SW 1271 (cell line): Measurements from ENCODE around the gene SORCS3.

Source experiments
- DNase-seq, 2 experiments: peaks; one replicate each; lab custom pipeline; 2025; lab: John Stamatoyannopoulos, UW

Gene SORCS3

DNA sequence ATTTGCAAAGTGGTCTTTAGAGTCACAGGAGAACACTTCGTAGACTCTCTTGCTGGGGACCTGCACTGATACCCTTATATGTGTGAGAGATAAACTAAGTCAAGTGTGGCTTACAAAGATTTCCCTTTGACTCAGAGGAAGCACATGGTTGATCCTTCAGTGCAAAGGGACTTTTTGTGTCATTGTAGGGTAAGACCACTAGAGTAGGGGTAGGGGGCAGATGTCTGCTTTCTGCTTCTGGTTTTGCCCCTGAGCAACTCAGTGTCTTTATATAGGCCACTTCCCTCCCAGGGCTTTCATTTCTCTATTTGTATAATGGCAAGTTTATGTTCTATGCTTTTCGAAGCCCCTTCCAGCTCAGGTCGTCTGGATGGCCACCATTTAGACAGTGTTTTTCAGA is 281.7 kb downstream of the SORCS3 start:
- no peak for DNase-seq

DNA sequence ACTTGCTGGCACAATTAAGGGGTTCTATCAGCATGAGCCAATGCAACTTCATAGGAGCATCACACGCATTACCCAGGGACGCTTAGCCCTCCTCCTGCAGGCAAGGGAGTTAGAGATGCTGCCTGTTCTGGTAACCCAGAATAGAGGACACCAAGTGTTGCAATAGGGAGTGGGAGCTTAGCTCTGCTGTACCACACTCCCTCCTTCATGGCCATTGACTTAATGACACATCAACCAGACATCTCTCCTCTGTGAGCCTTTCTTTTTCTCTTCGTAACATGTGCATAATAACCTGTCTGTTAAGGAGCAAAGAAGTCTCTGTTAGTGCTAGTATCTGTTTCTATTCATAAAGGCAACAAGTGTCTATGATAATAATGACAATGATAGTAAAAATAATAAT is 282.4 kb downstream of the SORCS3 start:
- DNase-seq: no peak

DNA sequence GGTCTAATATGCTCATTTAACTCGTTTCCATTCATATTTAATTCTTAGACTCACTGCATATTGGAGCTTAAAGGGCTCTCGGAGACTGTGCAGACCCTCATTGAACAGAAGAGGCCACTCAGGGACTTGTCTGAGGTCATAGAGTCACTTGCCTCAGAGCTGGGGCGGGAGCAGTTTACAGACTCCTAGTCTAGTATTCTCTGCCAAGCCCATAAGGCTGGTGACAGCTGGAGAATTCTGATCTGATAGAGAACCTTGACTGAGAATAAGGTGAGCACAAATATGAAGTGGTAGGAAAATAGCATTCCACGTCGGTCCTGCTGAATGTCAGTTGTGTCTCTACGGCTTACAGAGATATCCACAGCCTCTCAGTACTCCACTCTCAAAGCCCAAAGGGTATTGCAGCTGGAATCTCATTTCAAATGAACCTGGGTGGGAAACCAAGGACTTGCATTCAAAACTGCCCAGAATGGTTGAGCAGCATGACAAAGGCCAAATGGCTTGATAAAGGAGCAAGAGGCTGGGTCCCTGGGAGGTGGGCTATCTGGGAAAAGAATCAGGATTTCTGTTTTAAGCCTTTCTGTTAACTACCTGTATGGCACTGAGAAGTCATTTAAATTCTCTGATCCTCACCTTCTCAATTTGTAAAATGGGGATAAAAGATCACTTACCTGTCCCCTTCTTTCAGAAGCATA is 283.2 kb downstream of the SORCS3 start:
- no peak for DNase-seq

DNA sequence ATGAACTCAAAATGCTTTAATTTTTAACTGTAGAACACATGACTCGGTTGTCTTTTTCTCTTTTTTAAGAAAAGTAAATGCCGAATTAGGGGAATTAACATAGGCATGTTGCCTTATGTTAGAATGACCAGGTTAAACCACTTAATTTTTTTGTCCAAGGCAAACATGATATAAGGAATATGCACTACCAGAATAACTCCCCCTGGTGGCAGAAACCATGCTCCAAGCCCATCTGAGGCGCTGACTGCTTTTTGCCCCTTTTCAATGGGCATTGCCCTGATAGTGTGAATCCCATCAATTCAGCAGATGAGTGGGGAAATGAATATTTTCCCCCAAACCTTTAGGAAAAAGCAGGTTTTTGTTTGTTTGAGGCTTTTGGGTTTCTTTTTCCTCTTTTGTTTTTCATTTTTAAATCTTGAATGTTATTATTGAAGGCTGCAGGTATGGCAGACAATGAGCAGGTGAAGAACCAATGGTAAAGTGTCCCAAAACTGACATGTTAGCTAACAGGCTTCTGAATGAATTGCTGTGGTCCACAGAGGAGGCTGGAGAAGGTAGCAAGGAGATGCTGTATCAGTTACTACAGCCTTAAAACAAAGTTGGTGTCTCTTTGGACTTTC is 284.3 kb downstream of the SORCS3 start:
- DNase-seq: peak in 1 of 2 experiments; percentile 26

DNA sequence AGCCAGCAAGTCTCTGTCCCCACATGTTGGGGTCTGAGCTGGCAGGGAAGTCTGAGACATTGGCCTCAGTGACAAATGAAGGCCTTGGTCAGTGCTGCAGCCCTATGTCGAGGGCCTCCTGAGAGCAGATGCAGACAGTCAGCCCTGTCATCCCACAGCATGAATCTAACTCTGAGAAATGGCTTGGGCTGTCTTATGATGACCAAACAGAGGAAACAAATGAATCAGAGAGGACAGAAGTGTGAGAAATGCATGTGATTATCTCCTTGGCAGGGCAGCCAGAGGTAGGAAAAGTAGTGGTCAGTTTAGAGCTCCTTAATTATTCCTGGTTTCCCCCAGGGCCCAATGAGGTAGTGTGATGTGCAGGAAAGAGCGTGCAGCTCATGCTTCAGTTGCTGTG is 287.6 kb downstream of the SORCS3 start:
- DNase-seq: no peak

DNA sequence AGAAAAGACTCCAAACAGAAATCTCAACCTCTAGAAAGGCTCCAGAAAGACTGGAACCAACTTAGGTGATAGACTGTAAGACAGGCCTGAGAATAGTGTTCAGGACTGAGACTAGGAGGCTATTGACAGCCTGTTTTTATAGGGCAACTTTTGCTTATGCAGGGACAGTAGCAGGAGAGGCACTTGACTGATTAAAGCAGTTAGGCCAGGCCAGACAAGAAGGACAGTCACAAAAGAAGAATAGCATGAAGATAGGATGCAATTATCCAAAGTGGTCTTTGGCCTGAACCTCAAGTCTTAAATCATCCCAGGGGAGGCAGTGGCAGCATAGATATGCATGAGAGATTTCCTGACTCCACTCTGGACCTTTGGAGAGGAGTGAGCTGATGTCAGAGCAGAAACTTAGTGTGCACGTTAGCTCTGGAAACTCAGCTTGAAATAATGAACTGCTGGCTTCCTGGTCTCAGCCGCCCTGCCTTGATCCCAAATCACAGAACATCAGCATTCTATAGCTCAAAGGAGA is 290.6 kb downstream of the SORCS3 start:
- DNase-seq: no peak

DNA sequence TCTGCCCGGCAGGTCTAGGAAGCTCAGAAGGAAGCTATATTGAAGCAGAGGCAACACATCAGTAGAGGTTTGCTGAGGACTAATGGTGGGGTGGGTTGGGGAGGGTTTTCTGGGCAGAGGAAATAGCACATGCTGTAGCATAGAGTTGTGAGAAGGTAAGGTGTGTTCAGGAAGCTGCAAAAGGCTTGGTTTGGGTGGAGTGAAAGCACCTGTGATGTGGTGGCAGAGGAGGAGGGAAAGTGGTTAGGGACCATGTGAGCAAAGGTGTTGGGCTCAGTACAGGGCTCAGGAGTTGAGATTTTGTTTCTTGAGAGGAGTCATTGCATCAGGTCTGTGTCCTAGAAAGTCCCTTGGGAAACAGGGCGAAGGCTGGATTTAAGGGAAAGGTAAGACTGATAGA is 294.6 kb downstream of the SORCS3 start:
- DNase-seq: no peak

DNA sequence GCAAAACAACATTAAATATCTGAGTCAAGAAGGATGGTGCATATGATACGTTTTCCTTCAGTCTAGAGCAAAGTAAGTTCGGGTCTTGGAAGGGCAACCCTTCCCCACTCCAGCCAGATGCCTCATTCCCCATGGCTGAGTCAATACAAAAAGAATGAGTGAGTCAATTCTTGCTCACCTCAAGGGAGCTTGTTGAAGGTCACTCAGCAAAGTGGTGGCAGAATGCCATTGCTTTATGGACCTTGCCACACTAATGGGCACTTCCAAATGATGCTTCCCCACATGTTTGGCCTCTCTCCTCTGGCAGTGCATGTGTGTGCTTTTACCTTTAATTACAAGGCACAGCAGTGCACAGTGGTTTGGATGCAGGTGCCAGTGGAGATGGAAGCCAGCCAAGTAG is 296.5 kb downstream of the SORCS3 start:
- peak; percentile 12 to 29 for DNase-seq

DNA sequence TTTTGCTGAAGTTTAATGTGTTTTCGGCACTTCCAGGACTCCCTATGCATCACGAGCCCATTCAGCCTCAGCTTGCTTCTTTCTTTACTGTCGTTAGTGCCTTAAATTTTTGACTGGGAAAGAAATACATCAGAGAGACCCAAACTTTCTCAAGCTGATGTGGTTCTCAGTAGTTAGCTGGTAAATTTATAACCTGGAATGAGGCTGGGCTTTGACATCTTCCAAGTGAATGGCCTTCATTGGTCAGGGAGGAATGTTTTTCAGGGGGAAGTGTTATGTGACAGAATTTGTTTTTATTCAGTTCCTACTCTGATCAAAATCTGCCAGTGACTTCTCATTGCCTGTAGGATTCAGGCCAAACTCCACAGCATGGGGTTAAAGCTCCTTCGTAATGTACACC is 296.9 kb downstream of the SORCS3 start:
- no peak for DNase-seq

DNA sequence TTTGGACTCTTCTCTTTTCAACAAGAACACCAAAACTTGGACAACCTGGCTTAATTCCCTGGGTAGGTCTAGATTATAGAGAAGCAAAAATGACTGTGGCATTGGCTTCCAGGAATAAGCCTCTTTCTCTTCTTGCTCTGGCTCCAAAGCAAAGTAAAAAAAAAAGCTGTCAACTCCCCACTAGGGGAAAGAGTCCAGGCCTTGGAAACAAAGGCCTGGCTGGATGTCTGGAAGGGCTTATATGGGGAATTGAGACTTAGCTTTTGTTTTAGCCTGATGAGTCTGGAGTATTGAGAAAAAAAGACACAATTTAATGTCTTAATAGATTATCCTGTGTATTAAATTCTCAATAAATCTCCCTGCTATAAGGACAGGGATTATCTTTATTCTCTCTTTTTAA is 300.6 kb downstream of the SORCS3 start:
- DNase-seq: no peak

DNA sequence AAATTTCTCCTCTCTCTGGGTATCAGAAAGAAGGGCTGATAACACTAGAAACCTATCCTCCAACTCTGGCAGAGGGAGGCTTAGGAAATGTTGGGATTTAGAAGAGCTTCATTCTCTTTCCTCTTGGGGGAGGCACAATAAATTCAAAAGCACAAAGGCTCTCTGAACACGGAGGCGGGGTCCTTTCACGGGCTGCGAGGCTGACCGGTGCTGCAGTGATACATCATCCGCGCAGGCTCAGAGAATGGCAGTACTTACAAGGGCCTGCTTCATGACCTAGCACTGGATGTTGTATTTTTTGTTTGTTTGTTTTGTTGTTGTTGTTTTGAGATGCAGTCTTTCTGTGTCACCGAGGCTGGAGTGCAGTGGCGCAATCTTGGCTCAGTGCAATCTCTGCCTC is 306.2 kb downstream of the SORCS3 start:
- no peak for DNase-seq

DNA sequence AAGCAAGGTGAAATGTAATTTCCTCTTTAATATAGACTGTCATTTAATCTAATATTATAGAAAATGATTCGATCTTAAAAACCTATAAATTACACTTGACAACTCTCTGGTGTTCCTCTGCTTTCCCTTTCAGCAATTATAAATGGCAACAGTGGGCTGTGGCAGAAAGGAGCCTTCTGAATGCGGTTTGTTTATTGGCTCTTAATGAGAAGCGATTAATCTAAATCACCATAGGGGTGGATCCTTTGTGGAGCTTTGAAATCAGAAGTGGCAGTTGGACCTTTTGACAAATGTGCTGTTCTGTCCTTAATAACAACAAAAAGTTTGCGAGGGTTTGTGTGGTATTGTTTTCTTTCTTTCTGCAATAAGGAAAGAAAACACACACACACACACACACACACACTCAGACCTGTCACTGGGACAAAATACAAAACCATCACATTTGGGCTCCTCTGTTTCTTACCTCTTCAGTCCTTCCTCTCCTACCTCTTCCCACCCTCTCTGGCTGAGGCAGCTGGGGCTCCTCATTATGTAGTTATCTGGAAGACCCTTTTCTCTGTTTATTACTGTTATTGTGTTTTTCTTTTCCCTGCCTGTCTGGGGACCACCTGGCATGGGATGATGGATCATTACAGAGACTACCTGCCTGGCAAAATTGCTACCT is 316.2 kb downstream of the SORCS3 start:
- DNase-seq: no peak

DNA sequence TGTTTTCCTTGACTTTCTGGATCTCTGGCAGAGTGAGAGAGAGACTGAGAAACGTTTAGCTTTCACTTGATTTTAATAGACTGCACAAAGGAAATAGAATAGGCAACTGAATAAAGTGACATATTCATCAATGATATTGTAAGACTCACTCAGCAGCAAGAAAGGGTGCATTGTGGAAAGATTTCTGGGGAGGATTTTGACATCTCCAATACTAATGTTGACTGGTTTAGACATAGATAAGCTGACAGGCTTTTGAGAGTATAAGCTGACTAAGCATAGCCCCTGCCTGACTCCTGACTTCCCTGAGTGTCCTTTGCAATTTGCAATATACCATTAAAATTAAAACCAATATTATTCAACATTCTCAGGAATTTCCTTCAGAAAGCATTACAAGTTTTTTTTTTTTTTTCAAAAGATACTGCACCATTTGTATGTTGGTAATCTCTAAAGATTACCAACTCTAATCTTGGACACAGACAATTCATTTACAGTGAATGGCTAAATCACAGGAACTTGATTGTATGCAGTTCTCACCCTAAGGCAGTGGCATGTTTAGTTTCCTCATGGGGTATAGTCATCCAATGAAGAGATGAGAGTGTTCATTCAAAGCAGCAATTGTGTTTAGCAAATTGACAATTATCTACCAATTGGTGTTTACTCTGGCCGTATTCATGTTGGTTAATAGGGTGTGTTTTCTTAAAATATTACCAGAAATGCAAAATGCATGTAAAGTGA is 325.6 kb downstream of the SORCS3 start:
- no peak for DNase-seq

DNA sequence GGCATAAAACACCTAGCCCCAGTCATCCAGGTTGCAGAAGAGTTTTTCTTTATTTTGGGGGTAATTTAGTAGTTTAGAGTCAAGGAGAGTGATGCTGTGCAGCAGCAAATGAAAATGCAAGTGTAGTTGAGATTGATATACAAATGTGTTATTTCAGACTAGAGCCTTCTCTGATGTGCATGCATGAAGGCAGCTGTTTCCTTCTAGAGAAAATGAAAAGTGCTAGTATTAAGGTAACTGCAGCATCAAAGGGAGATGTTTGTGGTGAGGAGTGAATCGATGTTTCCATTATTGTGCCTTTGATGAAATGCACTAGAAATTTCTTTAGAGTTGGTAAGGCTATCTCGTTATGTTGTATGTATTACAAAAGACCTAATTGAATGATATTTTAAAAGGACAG is 339.3 kb downstream of the SORCS3 start:
- DNase-seq: no peak

DNA sequence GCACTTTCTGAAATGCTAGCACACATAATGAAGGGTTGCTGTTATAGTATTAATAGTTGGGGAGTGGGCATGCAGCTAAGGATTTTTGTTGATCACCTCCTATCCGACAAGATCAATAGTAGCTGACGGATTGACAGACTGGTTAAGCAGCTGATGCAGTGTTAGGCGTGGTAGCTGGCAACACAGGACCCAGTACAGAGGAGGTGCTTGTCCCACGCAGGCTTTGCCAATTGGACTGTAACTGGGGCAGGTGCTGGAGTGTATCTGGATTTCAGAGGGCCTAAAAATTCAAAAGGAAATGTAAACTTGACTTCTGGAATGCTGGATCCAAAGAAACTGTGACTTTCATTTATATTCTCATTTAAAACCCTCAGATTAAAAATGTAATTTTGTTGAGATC is 340.9 kb downstream of the SORCS3 start:
- DNase-seq: no peak

DNA sequence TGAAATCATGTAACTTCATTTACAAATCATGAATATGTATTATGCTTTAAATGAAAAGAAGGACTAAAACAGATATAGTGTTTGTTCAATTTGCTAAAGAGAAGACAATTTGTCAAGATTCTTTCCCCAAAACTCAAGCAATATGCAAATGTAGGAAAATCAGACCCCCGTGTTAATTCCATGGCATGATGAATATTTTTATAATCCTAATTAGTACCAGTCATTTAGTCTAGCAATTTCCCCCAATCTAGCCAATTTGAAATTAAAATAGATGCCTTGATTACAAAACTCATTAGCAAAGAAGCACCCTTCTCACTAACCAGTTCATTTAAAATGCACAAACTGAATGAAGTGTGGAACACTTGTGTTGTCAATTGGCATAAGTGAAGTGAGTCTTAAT is 347.6 kb downstream of the SORCS3 start:
- DNase-seq: no peak

DNA sequence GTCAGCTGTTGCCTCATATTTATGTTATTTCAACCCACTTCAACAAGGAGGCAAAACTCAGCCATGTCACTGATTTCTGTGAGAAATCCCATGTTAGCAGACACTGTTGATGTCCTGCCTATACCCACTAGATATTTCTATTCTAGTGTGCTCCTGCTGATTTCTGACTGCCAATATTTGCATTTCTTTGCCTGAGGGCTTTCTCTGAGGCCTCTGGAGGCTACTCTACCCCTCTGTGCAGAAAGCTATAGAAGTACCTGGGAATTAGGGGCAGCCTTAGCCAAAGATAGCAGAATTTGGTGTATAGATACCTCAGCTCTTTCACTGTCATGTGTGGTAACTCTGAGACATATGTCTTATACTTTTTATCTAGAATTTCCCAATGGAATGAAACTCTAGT is 348.8 kb downstream of the SORCS3 start:
- DNase-seq: no peak

DNA sequence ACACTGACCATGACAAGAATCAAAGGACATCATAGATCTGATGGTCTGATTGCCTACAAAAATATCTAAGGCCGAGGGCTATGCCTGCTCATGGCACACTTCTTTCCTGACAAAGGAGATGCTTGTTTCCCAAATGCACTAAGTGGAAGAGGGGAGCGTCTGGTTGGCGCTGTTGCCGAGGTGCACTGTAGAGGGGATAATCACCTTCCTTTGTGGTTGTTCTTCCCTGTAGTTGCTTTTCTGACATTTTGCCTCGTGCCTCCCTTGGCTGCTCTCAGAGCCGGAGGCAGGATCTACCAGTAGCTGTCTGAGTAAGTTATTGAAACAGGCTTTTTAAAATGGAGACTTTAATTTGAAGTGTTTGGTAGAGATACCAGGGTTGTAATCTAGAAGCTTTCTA is 352.0 kb downstream of the SORCS3 start:
- DNase-seq: no peak

DNA sequence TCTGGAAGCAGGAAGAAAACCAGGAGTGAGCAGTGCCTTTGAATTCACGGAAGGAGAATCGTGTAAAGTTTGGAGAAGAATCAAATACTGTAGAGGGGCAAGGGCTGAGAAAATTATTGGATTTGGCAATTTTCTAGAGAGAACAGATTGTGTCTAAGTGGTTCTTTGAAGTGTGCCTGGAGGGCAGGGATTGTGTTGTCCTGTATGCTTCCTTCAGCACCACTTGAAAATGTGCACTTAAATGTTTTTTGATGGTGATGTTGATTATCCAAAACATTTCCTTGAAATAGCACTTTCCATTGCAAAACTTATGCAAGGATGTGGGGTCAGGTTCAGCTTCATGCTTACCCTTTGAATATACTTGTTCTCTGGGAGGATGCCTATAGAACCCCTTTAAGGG is 360.2 kb downstream of the SORCS3 start:
- DNase-seq: no peak

DNA sequence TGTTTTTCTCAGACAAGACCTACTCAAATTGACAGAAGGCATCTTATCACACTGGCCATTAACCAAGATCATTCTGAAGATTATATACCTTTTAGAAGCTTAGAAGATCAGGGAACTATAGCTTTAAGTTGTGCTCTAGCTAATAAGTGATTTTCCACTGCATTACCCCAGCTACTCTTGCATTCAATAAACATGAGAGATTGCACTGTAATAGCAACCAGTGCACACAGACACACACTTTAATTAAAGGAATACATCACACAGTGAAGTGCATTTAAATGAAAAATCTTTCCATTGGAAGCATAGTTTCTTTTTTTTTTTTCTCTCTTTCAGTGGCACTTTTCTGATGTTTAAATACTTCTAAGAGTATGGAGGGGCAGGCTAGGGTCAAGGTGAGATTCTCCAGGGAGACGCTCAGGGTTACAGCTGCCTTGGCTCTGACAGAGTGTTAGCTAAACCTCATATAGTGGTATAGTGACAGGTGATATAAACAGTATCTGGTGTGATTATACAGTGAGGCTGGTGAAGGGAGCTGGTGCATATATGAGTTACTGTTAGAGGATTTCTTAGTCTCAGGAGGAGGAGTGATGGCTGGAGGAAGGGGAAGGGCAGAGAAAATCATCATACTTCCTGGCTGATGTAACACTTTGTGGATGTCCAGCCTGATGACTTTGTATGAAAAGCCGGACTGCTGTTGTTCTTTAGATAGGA is 369.5 kb downstream of the SORCS3 start:
- DNase-seq: no peak

DNA sequence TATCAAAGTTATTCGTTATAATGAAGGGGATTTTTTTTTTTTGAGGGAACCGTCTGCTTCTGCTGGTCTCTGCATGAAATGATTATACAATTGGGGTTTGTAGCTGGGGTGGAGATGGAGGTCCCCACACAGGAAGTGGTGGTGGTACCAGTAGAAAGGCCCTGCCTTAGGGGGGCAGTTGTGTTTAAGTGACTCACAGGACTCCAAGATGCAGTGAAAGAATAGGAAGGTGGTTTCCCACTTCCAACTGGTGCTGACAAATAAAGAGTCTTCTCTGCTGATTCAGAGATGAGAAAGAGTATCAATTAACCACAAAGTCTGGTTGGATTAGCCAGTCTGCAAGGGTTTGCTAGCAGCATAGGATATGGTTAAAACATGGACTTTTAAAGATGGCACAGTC is 376.0 kb downstream of the SORCS3 start:
- no peak for DNase-seq

DNA sequence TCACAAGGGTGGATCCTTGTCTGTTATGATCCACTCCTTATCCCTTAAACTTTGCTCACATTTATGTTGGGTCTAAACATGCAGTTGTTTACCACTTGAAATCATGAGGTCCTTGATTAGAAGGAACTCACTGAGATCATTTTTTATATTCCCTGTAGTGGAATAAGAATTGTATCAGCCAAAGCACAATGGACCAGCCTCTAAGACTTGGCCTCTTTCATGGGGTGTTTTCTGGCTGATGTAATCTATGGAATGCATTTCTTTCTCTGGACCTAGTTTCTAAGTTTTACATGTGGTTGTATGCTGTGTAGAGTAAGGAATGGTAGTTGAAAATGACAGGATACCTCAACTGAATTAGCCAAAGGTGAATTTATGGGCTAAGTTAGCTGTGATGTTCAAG is 376.6 kb downstream of the SORCS3 start:
- DNase-seq: no peak
